Rectal smooth muscle tissue (tissue), 1 donor: ENCODE data around the gene PITPNM2.

ENCODE experiments used
- H3K27ac ChIP-seq: one replicate; pipeline ENCODE4 v1.7.0; 2013; ENCODE audit warnings: low read depth, low read length, inconsistent platforms
- H3K27me3 ChIP-seq: one replicate; pipeline ENCODE4 v1.7.0; 2013; ENCODE audit warnings: low read length; ENCODE audit not compliant: control insufficient read depth, insufficient read depth
- H3K36me3 ChIP-seq: one replicate; pipeline ENCODE4 v1.7.0; 2013; ENCODE audit warnings: low read length; ENCODE audit not compliant: control insufficient read depth, insufficient read depth
- H3K4me1 ChIP-seq: one replicate; pipeline ENCODE4 v1.7.0; 2013; ENCODE audit warnings: low read length; ENCODE audit not compliant: control insufficient read depth, insufficient read depth
- H3K4me3 ChIP-seq: one replicate; pipeline ENCODE4 v1.7.0; 2013; ENCODE audit warnings: low read length
- H3K9ac ChIP-seq: one replicate; pipeline ENCODE4 v1.7.0; 2013; ENCODE audit warnings: low read length

Gene PITPNM2

DNA sequence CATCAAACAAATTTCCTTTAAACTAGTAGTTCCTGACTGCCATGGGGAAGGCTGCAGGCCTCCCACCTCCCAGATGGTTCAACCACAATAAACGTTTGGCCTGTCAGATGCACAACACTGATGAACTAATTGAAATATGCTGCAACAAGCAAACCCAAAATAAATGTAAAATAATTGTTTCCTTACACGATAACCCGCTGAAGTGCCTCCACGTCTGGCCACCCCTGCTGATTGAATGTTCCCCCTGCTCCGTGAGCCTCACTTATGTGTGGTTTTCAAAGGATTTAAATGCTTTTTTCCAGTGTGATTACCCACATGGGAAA, 8.4 kb downstream of the PITPNM2 start:
- Histone ChIP-seq H3K36me3 (no peaks in the 10 kb centered on the region), H3K4me1 (peaks cover 40% of the 10 kb centered on the region), H3K27ac (peak overlapping the region; percentile 88), H3K27me3 (no peaks in the 10 kb centered on the region), H3K4me3 (no peak overlapping the region), H3K9ac (no peak overlapping the region)

DNA sequence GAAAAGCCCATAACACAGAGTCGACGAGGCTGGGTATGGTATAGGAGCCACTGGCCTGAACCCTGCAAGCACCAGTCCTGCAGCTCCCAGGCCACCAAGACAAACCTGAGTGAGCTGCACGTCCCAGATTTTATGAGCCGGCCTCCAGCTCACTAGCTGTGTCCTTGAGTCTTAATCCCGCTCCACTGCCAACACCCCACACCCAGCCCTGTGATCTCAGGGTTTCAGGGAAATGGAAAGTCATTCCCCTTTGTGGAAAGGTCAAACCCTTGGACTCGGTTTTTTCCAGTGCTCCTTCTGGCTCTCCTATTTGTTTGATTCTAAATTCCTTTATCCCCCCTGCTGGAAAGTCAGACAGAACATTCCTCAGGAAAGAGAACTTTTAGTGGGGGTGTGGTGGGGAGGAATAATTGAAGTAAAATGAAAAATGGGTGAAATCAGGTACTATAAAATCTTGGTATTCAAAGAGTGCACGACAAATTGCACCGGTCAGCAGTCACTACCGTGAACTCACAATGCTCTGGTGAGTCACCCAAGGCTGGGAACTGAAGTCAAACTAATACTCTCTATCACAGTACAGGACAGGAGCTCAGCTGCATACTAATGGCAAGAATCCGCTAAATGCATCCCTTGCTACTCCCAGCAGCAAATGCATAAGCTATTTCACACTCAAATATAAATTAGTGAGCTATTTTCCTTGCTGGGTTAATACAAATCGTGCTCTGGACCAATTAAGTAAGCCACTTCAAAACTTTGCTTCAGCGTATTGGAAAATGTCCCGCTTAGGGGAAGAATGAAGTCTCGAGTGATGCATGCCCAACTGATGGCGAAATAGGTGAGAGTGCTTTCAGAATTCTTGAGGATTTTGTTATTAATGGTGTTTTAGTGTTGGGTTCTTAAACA, 9.0 kb downstream of the PITPNM2 start:
- Histone ChIP-seq H3K36me3 (no peaks in the 10 kb centered on the region), H3K9ac (no peak overlapping the region), H3K27me3 (no peaks in the 10 kb centered on the region), H3K27ac (peak overlapping the region; percentile 88), H3K4me3 (peak overlapping the region; percentile 37), H3K4me1 (peaks cover 40% of the 10 kb centered on the region)

DNA sequence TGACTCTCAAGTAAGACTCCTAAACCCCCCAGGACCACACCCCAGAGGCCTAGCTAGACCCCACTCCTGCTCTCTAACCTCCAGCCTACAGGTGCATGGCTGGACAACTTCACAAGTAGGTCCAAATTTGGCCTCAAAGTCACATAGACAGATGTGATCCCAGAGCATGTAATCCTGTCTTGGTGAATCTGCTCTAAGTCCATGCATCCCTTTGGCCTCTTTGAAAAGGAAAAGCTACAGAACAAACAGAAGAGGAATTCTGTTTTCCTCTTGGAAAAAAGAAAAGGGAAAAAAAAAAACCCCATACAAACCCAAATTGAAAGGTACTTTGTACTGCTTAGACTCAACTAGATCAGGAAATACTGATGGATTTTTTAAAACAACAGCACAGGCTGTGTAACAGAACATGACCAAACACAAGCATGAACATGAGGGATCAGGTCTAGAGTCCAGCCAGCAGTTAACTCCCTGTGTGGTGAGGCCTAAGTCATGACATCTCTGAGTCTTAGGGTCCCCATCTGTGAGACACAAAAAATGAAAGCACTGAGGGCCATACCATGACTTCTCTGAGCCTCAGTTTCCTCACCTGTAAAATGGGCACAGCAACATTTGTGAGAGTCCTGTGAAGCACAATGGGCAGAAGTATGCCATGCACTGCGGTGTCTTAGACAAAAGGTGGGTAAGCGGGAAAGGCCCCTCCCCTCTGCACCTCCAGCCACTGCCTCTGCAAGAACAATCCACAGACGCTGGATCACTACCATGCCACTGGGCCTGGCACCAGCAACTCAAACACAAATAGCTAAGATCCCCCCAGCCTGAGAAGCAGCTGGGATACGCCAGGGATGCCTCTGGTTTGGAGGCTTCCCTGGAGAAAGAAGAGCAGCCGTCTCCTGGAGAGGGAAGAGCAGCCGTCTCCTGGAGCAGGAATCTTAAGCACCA, 9.9 kb downstream of the PITPNM2 start:
- no peaks in the 10 kb centered on the region for H3K36me3 ChIP-seq
- H3K4me1 ChIP-seq = peaks cover 40% of the 10 kb centered on the region
- peak overlapping the region; percentile 88 for H3K27ac ChIP-seq
- H3K9ac ChIP-seq = no peak overlapping the region
- H3K27me3 ChIP-seq = no peaks in the 10 kb centered on the region
- peak overlapping the region; percentile 37 for H3K4me3 ChIP-seq

DNA sequence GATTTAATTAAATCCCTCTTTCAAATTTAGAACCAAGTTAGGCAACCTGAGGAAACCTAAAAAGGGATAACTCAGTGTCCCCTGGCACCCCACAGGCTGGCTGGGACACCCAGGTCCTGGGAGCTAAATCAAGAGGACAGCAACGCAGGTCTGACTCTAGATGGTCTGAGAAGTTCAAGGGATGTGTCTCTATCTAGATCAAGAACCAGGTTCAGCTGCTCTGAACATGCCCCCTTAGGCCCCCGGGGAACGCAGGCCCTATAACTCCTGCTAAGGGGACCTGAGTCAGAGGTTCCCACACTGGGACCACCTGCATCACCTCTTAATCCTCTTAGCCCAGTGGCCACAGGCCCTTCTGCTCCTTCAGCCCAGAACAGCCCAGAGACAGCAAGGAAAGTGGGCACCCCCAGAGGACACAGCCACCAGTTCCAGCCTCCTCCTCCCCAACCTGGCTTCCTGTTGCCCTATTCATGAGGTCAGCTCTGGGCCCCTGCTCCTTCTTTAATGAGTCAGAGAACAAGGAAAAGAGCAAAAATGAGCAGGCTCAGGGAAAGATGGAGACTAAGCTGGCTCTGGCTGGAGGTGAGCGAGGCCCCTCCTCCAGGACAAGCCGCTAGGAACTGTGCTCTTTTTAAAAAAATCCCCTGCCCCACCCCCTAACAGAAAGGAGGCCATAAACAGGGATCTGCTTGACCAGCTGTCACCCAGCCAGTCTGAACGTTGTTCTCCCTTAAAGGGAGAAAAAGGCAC, 10.8 kb downstream of the PITPNM2 start:
- Histone ChIP-seq H3K27me3 (no peaks in the 10 kb centered on the region), H3K27ac (peak overlapping the region; percentile 88), H3K36me3 (no peaks in the 10 kb centered on the region), H3K4me3 (no peak overlapping the region), H3K4me1 (peaks cover 40% of the 10 kb centered on the region), H3K9ac (no peak overlapping the region)

DNA sequence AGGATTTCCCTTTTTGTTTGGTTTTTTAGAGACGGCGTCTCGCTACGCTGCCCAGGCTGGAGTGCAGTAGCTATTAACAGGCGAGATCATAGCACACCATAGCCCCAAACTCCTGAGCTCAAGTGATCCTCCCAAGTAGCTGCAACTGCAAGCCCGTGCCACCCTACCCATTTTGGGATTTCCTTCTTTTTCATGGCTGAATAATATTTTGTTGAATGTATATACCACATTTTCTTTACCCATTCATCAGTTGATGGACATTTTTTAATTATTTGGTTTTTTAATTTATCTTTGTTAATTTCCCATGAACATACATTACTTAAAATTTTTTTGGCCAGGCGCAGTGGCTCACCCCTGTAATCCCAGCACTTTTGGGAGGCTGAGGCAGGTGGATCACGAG, 15.2 kb downstream of the PITPNM2 start:
- peaks cover 31% of the 10 kb centered on the region for H3K4me1 ChIP-seq
- no peaks in the 10 kb centered on the region for H3K36me3 ChIP-seq

DNA sequence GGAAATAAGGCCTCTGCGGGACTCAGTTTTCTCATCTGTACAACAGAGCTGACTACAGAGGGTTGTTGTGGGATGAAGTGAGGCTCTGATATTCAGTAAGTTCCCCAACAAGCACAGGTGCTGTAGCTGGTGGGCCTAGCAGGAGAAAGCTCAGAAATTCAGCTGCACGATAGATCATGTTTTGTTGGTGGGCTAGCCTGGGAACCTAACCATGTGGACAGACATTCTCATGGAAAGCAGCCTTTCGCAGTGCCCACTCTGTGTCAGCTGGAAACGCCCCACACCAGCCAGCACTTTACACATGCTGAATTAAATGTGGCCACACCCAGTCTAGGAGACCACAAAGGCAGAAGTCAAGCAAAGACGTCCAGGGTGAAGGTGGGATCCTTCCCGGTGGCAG, 16.1 kb downstream of the PITPNM2 start:
- H3K27ac ChIP-seq = no peak overlapping the region

More for the DNA sequence above, 15.2 kb downstream of the PITPNM2 start:
- Histone ChIP-seq H3K27ac (no peak overlapping the region), H3K9ac (no peak overlapping the region), H3K27me3 (no peaks in the 10 kb centered on the region), H3K4me3 (no peak overlapping the region)

DNA sequence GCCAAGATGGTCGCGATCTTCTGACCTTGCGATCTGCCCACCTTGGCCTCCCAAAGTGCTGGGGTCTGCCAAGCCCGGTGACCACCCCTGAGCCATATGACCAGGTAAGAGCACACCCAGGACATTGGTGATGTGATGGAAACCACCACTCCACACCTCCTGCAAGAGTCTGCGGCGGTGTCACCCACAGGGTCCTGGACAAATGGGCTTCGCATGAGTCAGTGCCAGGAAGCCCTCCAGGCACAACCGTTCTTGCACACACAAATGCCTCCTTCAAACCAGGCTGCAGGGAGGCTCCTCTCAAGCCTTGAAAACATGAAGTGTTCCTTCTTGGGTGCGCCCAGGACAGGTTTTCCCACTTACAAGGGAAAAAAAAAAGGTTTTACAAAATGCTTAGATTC, 16.6 kb downstream of the PITPNM2 start:
- H3K36me3 ChIP-seq = no peaks in the 10 kb centered on the region
- no peak overlapping the region for H3K4me3 ChIP-seq
- peaks cover 21% of the 10 kb centered on the region for H3K4me1 ChIP-seq
- H3K9ac ChIP-seq = no peak overlapping the region
- H3K27ac ChIP-seq = no peak overlapping the region
- no peaks in the 10 kb centered on the region for H3K27me3 ChIP-seq

More for the DNA sequence above, 16.1 kb downstream of the PITPNM2 start:
- H3K36me3 ChIP-seq = no peaks in the 10 kb centered on the region
- H3K4me3 ChIP-seq = no peak overlapping the region
- H3K9ac ChIP-seq = no peak overlapping the region
- no peaks in the 10 kb centered on the region for H3K27me3 ChIP-seq
- H3K4me1 ChIP-seq = peaks cover 22% of the 10 kb centered on the region

DNA sequence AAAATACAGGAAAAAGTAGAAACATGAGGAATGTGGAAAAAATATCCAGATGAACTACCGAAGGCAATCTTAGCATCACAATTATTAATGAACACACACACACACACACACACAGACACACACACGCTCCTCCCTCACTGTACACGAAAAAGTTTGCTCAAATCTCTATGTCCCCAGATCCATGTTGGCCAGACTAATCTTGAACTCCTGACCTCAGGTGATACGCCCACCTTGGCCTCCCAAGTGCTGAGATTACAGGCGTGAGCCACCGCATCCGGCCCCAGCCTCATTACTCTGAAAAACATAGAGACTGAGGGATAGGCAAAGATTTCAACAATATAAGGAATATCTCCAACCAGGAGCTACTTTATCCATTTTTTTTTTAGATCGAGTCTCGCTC, 17.2 kb downstream of the PITPNM2 start:
- H3K27ac ChIP-seq = no peak overlapping the region
- H3K27me3 ChIP-seq = no peaks in the 10 kb centered on the region
- peaks cover 21% of the 10 kb centered on the region for H3K4me1 ChIP-seq
- H3K4me3 ChIP-seq = no peak overlapping the region
- no peaks in the 10 kb centered on the region for H3K36me3 ChIP-seq
- no peak overlapping the region for H3K9ac ChIP-seq

DNA sequence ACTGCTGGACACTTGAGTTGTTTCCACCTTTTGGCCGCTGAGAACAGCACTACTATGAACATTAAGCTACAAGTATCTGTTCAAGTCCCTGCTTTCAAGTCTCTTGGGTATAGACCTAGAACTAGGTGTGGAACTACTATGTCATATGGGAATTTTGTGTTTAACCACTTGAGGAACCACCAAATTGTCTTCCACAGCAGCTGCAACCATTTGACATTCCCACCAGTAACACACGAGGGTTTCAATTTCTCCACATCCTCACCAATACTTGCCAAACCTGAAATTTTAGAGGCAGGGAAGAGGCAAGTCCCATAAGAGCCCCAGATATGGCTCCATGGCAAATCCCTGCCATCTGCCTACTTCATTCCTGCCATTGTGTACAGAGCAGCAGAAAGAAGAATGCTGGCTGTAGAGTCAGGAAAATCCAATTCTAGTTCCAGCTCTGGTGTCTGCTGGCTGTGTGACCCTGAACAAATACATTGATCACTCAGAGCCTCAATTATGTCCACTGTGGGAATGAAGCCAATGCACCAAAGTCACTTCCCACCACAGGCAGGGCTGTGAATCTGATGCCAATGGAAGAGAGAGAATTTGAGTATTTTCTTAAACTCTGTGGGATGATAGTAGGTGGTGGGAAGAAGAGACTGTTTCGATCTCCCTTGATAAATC, 17.8 kb downstream of the PITPNM2 start:
- no peak overlapping the region for H3K9ac ChIP-seq
- no peak overlapping the region for H3K4me3 ChIP-seq
- H3K4me1 ChIP-seq = peaks cover 21% of the 10 kb centered on the region
- no peaks in the 10 kb centered on the region for H3K27me3 ChIP-seq
- H3K27ac ChIP-seq = no peak overlapping the region
- H3K36me3 ChIP-seq = no peaks in the 10 kb centered on the region

DNA sequence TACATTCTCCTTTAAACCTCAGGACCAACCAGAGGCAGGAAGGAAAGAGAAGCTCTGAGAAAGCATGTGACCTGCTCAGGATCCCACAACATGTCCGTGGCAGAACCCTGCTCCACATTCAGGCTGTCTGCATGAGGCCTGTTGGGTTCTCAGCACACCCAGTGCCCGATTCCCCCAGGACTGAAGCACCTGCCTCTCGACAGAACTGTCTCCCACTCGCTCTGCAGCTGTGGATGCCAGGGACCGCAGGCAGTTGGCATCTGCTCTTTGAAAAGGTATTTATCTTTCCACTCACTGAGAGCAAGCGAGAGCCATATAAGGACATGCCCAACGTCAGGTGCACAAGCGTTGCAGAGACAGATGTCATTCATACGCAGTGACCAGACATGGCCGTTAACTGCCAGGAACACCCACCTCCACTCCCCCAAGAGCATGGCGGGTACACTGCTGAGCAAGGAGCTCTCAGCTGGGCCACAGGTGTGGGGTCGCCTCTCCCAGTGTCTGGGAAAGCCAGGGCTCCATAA, 18.9 kb downstream of the PITPNM2 start:
- Histone ChIP-seq H3K27ac (peak overlapping the region; percentile 68), H3K4me3 (peak overlapping the region; percentile 42), H3K9ac (no peak overlapping the region), H3K36me3 (no peaks in the 10 kb centered on the region), H3K4me1 (peaks cover 21% of the 10 kb centered on the region), H3K27me3 (no peaks in the 10 kb centered on the region)

DNA sequence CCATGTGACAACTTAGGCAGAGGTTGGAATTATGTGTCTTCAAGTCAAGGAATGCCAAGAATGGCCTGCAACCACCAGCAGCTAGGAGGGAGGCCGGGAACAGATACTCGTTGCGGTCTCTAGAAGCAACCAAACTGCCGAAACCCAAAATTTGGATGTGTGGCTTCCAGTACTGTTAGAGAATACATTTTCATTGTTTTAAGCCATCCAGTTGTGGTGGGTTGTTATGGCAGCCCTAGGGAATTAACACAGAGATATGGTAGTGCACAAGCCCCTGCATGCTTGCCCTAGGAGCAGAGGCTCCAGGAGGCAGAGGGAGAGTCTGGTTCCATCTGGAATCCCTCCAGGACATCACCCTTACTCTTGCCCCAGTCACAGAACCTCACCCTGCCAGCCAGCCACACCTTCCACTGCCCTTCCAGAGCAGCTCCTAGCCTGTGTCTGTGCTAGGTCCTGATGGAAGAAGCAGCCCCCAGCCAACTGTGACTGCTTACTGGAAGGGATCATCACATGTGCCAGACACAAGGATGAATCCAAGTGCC, 19.5 kb downstream of the PITPNM2 start:
- Histone ChIP-seq H3K27me3 (no peaks in the 10 kb centered on the region), H3K27ac (peak overlapping the region; percentile 68), H3K4me3 (peak overlapping the region; percentile 42), H3K36me3 (no peaks in the 10 kb centered on the region), H3K4me1 (peaks cover 27% of the 10 kb centered on the region), H3K9ac (no peak overlapping the region)
